Panc1 (cell line): ENCODE results near the gene ARPC2. TPM values are rescaled to one million over a fixed set of nuclear protein-coding genes. Genes with fewer than 3 reads are reported as not detected.

Experiments
- ATAC-seq: fragments of 200-7000 bp; cut with Tn5 transposase; 2 replicates; pipeline ENCODE4 v1.9.1; 2020; ENCODE audit warnings: mild to moderate bottlenecking, moderate library complexity
- BruUV-seq: library from RNA; stranded (reverse); fragments of 400-500 nt; replicated peaks from 2 replicates; lab custom pipeline; 2021; lab: Mats Ljungman, UMichigan
- CTCF ChIA-PET: fragments of 300-600 bp; sonication (Branson Sonifier 250); formaldehyde crosslinking; loops from one replicate; lab custom pipeline; 2022; ENCODE audit warnings: antibody characterized with exemption; lab: Charles Lee
- POLR2A ChIA-PET: fragments of 300-600 bp; sonication (Branson Sonifier 250); formaldehyde crosslinking; loops from one replicate; lab custom pipeline; 2022; ENCODE audit warnings: antibody characterized with exemption; lab: Charles Lee
- DNase-seq: peaks from one replicate; pipeline ENCODE4 v3.0.0-alpha.2; 2010; ENCODE audit warnings: low read depth, low spot score
- H3K27ac ChIP-seq: 2 replicates; pipeline ENCODE4 v1.5.1; 2011; ENCODE audit warnings: mild to moderate bottlenecking, low read length, inconsistent platforms
- H3K27me3 ChIP-seq: fragments of 200-500 bp; sonication (Bioruptor generic); 2 replicates; pipeline ENCODE4 v1.6.0; 2014; ENCODE audit warnings: low read length, inconsistent platforms; ENCODE audit not compliant: control insufficient read depth, insufficient read depth
- H3K36me3 ChIP-seq: fragments of 200-500 bp; sonication (Bioruptor generic); 2 replicates; pipeline ENCODE4 v1.5.1; 2014; ENCODE audit warnings: inconsistent platforms, mild to moderate bottlenecking, low read length, moderate library complexity; ENCODE audit not compliant: control insufficient read depth, insufficient read depth
- H3K4me1 ChIP-seq: 2 replicates; pipeline ENCODE4 v1.5.1; 2011; ENCODE audit warnings: inconsistent platforms, mild to moderate bottlenecking, low read length, moderate library complexity; ENCODE audit not compliant: control insufficient read depth, insufficient read depth
- H3K4me3 ChIP-seq, 2 experiments: 2 replicates each; pipeline ENCODE4 v1.5.1; 2011 to 2012; ENCODE audit warnings: low read depth in 2 of 2, low read length in 2 of 2, mild to moderate bottlenecking in 2 of 2, inconsistent platforms in 1 of 2, moderate library complexity in 1 of 2
- H3K9me3 ChIP-seq: fragments of 200-500 bp; sonication (Bioruptor generic); 2 replicates; pipeline ENCODE4 v1.5.1; 2014; ENCODE audit warnings: low read depth, mild to moderate bottlenecking, inconsistent platforms, low read length, moderate library complexity; ENCODE audit not compliant: control insufficient read depth, insufficient read depth
- POLR2AphosphoS5 ChIP-seq: IDR thresholded peaks from 2 replicates; pipeline ENCODE4 v1.6.1; 2012; ENCODE audit warnings: mild to moderate bottlenecking, low read depth, low read length, moderate library complexity
- SIN3A ChIP-seq: IDR thresholded peaks from 2 replicates; pipeline ENCODE4 v1.6.1; 2012; ENCODE audit warnings: low read depth, mild to moderate bottlenecking, low read length, moderate library complexity, borderline replicate concordance; ENCODE audit not compliant: insufficient read depth
- TCF7L2 ChIP-seq: IDR thresholded peaks from 2 replicates; pipeline ENCODE4 v1.6.1; 2011; ENCODE audit warnings: mild to moderate bottlenecking, low read depth, low read length, inconsistent platforms
- in situ Hi-C: cut with HindIII; loops from 2 replicates; pipeline ENCODE4 v1.10.0; 2016; ENCODE audit warnings: low sequenced_read_pairs, low pct_unique_long_range_greater_than_20kb
- intact Hi-C: fragments of 100-400 bp; cut with micrococcal nuclease; formaldehyde crosslinking; loops from one replicate; pipeline ENCODE4 v1.10.0; 2022; ENCODE audit not compliant: unreplicated experiment
- total RNA-seq: library from RNA; stranded (reverse); gene quantifications from one replicate; pipeline ENCODE4 v1.2.1, GENCODE V29; 2021; ENCODE audit not compliant: unreplicated experiment
- TF ChIP-seq, protein P1 (sequence below), 2 experiments: IDR thresholded peaks; 2 replicates each; pipeline ENCODE4 v1.6.1; 2011 to 2012; ENCODE audit warnings: low read depth in 2 of 2, control low read depth in 1 of 2, low read length in 1 of 2, mild to moderate bottlenecking in 1 of 2, moderate library complexity in 1 of 2; ENCODE audit not compliant: insufficient read depth in 1 of 2
- TF ChIP-seq, protein P2 (sequence below): fragments of 450-650 bp; IDR thresholded peaks from 2 replicates; pipeline ENCODE4 v1.5.1; 2017; ENCODE audit warnings: mild to moderate bottlenecking

Gene ARPC2
- total RNA-seq, 1 experiment from 2014 or later = 248 TPM

DNA sequence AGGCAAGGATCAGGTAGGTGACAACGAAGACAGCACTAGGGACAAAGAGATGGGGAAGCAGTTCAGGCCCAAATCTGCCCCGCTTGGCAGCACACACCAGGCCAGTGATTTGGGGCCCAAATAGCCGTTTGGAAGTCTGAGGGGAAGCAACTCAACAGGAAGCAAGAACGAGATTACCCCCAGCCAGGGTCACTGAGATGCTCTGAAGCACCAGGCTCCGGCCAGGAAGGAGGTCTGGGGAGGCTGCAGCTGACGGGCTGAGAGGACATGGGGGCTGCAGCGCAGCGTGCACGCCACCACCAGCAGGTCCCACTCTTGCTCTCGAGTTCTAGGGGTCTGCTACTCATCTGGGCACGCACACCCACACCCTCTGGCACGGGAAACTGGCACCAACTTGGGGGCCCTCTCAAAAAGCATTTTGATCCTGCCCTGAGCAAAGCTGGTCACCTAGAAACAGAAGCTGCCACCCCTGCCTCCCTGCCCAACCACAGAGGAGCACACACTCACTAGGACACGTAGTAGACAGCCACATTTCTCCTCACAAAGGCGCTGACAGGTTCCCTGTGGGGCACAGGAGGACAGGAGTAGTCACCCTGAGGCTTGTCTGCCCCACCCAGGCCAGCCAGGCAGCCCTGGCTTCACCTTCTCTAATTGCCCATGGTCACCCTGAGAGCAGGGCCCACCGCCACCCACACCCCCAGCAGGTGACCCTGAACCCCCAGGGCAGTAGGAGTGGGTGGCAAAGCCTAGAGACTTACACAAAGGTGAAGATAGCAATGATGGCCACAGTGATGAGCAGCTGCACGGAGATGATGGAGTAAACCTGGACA lies 61.8 kb downstream of the ARPC2 start:
- no TSS peak for BruUV-seq
- Histone ChIP-seq H3K9me3 (no peaks in the 10 kb centered on the region), H3K4me1 (no peaks in the 10 kb centered on the region), H3K36me3 (peaks cover 2% of the 10 kb centered on the region), H3K27me3 (no peaks in the 10 kb centered on the region), H3K27ac (no peak overlapping the region), H3K4me3 (no peak overlapping the region)
- in situ Hi-C loops = no loop called here
- no peak for ATAC-seq
- DNase-seq = no peak
- ChIA-PET POLR2A (no interaction called here), CTCF (no interaction called here)
- intact Hi-C loops = no loop called here
- TF ChIP-seq, protein P1, sequence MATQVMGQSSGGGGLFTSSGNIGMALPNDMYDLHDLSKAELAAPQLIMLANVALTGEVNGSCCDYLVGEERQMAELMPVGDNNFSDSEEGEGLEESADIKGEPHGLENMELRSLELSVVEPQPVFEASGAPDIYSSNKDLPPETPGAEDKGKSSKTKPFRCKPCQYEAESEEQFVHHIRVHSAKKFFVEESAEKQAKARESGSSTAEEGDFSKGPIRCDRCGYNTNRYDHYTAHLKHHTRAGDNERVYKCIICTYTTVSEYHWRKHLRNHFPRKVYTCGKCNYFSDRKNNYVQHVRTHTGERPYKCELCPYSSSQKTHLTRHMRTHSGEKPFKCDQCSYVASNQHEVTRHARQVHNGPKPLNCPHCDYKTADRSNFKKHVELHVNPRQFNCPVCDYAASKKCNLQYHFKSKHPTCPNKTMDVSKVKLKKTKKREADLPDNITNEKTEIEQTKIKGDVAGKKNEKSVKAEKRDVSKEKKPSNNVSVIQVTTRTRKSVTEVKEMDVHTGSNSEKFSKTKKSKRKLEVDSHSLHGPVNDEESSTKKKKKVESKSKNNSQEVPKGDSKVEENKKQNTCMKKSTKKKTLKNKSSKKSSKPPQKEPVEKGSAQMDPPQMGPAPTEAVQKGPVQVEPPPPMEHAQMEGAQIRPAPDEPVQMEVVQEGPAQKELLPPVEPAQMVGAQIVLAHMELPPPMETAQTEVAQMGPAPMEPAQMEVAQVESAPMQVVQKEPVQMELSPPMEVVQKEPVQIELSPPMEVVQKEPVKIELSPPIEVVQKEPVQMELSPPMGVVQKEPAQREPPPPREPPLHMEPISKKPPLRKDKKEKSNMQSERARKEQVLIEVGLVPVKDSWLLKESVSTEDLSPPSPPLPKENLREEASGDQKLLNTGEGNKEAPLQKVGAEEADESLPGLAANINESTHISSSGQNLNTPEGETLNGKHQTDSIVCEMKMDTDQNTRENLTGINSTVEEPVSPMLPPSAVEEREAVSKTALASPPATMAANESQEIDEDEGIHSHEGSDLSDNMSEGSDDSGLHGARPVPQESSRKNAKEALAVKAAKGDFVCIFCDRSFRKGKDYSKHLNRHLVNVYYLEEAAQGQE (IDR thresholded peaks at IDR 0.05; ENCODE audit: insufficient read depth in 1 of 2, low read depth in 2 of 2, low read length in 1 of 2) = no peak
- no peak for TF ChIP-seq TCF7L2
- no peak for TF ChIP-seq SIN3A
- TF ChIP-seq, protein P2, sequence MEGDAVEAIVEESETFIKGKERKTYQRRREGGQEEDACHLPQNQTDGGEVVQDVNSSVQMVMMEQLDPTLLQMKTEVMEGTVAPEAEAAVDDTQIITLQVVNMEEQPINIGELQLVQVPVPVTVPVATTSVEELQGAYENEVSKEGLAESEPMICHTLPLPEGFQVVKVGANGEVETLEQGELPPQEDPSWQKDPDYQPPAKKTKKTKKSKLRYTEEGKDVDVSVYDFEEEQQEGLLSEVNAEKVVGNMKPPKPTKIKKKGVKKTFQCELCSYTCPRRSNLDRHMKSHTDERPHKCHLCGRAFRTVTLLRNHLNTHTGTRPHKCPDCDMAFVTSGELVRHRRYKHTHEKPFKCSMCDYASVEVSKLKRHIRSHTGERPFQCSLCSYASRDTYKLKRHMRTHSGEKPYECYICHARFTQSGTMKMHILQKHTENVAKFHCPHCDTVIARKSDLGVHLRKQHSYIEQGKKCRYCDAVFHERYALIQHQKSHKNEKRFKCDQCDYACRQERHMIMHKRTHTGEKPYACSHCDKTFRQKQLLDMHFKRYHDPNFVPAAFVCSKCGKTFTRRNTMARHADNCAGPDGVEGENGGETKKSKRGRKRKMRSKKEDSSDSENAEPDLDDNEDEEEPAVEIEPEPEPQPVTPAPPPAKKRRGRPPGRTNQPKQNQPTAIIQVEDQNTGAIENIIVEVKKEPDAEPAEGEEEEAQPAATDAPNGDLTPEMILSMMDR = no peak
- TF ChIP-seq POLR2AphosphoS5 = no peak

DNA sequence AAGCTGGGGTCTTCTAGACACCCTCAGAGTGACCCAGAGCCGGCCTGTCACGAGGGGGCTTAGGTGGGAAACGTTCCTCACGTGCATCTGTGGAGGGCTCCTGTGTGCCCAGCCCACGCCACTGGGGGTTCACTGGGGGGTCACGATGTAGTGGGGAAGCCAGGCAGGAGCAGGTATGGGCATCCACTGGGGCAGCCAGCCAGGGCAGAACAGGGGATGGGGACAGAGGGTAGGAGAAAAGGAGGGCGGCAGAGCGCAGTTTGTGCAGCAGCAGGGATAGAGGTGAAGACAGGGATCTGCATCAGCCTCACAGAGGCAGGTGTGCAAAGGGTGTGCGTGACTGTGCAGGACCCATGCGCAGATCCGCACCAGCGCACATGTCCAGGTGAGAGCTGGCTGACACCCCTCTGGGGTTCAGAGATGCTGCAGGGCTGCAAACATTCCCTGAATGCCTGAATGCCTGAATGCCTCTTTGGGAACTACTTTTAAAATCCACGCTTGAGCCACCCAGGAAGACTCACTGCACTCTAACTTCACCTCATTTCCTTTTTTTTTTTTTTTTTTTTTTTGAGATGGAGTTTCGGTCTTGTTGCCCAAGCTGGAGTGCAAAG lies 63.4 kb downstream of the ARPC2 start:
- ATAC-seq = no peak
- no peaks in the 10 kb centered on the region for H3K27me3 ChIP-seq
- in situ Hi-C loops = no loop called here

More for the DNA sequence above, 63.4 kb downstream of the ARPC2 start:
- Histone ChIP-seq H3K4me1 (no peaks in the 10 kb centered on the region; the same call in 1 of the 2 replicates), H3K36me3 (peaks cover 2% of the 10 kb centered on the region), H3K9me3 (no peaks in the 10 kb centered on the region), H3K27ac (no peak overlapping the region), H3K4me3 (no peak overlapping the region)
- POLR2A ChIA-PET = no interaction called here
- TF ChIP-seq, protein P1 (IDR thresholded peaks at IDR 0.05; ENCODE audit: insufficient read depth in 1 of 2, low read depth in 2 of 2, low read length in 1 of 2) = no peak
- TF ChIP-seq SIN3A = no peak
- TF ChIP-seq, protein P2 = no peak
- TF ChIP-seq TCF7L2 = no peak
- TF ChIP-seq POLR2AphosphoS5 = no peak
- intact Hi-C loops = no loop called here
- CTCF ChIA-PET = no interaction called here
- DNase-seq = no peak
- BruUV-seq = no TSS peak
